ENCODE results near the gene NPFF.

DNA sequence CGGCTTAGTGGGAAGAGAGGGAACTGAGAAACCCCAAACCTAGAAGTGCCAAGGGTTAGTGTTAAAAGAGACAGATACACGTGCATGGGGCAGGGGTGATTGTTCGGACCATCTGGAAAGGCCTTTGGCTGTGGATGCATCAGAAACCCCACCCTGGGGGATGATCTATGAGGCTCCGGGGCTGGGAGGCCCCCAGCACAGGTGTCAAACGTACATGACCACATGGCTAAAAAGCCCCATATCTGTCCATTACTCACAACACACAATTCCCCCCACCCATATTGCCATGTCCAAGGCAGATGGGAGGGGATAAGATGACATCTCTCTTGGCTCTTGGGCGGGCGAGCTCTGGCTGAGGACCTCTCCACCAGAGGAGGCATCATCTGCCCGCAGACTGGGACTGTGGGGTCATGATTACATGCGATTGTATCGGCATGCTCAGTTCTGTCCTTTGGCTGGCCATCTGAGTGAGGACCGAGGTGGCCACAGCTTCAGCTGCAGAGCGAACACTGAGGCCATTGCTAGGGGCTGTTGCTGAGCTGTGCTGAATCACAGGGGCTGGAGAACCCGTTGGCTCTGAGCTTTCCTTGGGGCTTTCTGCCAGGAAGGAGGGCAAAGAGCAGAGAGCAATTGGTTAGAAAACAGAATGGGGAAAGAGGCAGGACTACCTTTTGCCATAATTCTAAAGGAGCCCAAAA lies 9.6 kb upstream of the NPFF start:
- TF ChIP-seq, protein P1, sequence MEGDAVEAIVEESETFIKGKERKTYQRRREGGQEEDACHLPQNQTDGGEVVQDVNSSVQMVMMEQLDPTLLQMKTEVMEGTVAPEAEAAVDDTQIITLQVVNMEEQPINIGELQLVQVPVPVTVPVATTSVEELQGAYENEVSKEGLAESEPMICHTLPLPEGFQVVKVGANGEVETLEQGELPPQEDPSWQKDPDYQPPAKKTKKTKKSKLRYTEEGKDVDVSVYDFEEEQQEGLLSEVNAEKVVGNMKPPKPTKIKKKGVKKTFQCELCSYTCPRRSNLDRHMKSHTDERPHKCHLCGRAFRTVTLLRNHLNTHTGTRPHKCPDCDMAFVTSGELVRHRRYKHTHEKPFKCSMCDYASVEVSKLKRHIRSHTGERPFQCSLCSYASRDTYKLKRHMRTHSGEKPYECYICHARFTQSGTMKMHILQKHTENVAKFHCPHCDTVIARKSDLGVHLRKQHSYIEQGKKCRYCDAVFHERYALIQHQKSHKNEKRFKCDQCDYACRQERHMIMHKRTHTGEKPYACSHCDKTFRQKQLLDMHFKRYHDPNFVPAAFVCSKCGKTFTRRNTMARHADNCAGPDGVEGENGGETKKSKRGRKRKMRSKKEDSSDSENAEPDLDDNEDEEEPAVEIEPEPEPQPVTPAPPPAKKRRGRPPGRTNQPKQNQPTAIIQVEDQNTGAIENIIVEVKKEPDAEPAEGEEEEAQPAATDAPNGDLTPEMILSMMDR (IDR thresholded peaks at IDR 0.05) = no peak
- TF ChIP-seq POLR2A (IDR thresholded peaks at IDR 0.05) = no peak
